IMR-90 (cell line): ENCODE data around the gene ANKRD22. TPM values are rescaled to one million over a fixed set of nuclear protein-coding genes. Genes with fewer than 3 reads are reported as not detected.

Experiments
- ATAC-seq: fragments of 200-7000 bp; cut with Tn5 transposase; 2 replicates; pipeline ENCODE4 v1.9.1; 2020; ENCODE audit warnings: low read depth, mild to moderate bottlenecking, moderate library complexity
- BruUV-seq: library from RNA; stranded (reverse); fragments of 400-500 nt; replicated peaks from 2 replicates; lab custom pipeline; 2021; lab: Mats Ljungman, UMichigan
- CTCF ChIA-PET: fragments of 300-600 bp; formaldehyde crosslinking; extraction: SDS; loops from one replicate; lab custom pipeline; 2021; ENCODE audit warnings: antibody characterized with exemption; lab: Yijun Ruan, JAX
- POLR2A ChIA-PET: fragments of 300-600 bp; sonication (Branson Sonifier 250); formaldehyde crosslinking; loops from one replicate; lab custom pipeline; 2022; ENCODE audit warnings: antibody characterized with exemption; ENCODE audit not compliant: unreplicated experiment; lab: Charles Lee
- DNase-seq: peaks from one replicate; pipeline ENCODE4 v3.0.0; 2013
- H2AFZ ChIP-seq: replicated peaks from 2 replicates; pipeline ENCODE3; 2013; ENCODE audit warnings: low read length, mild to moderate bottlenecking; ENCODE audit not compliant: poor library complexity
- H2AK5ac ChIP-seq: 2 replicates; pipeline ENCODE4 v1.6.1; 2013; ENCODE audit warnings: low read depth, low read length, inconsistent platforms
- H2AK9ac ChIP-seq: replicated peaks from 2 replicates; pipeline ENCODE3; 2013; ENCODE audit warnings: mild to moderate bottlenecking, low read depth, low read length, moderate library complexity; ENCODE audit not compliant: poor library complexity
- H2BK120ac ChIP-seq: 2 replicates; pipeline ENCODE4 v1.6.1; 2013; ENCODE audit warnings: low read depth, low read length, inconsistent platforms
- H2BK15ac ChIP-seq: 3 replicates; pipeline ENCODE4 v1.6.1; 2013; ENCODE audit warnings: low read depth, low read length, inconsistent platforms
- H2BK20ac ChIP-seq: 2 replicates; pipeline ENCODE4 v1.6.1; 2013; ENCODE audit warnings: low read depth, mild to moderate bottlenecking, inconsistent platforms, low read length, moderate library complexity
- H2BK5ac ChIP-seq: 2 replicates; pipeline ENCODE4 v1.6.1; 2013; ENCODE audit warnings: mild to moderate bottlenecking, low read depth, low read length, inconsistent platforms; ENCODE audit not compliant: poor library complexity, severe bottlenecking
- H3K14ac ChIP-seq: replicated peaks from 2 replicates; pipeline ENCODE4 v1.6.1; 2013; ENCODE audit warnings: low read depth, low read length, inconsistent platforms
- H3K18ac ChIP-seq: 2 replicates; pipeline ENCODE4 v1.6.1; 2013; ENCODE audit warnings: low read depth, low read length, control low read depth
- H3K23ac ChIP-seq: 2 replicates; pipeline ENCODE4 v1.6.1; 2013; ENCODE audit warnings: low read depth, low read length, inconsistent platforms
- H3K27ac ChIP-seq: 2 replicates; pipeline ENCODE4 v1.5.1; 2013; ENCODE audit warnings: mild to moderate bottlenecking, control low read depth, low read length; ENCODE audit not compliant: insufficient read depth
- H3K27me3 ChIP-seq: 2 replicates; pipeline ENCODE4 v1.6.1; 2013; ENCODE audit warnings: low read length; ENCODE audit not compliant: control insufficient read depth, insufficient read depth
- H3K36me3 ChIP-seq: 2 replicates; pipeline ENCODE4 v1.6.1; 2013; ENCODE audit warnings: low read length, mixed read lengths; ENCODE audit not compliant: control insufficient read depth, insufficient read depth
- H3K4ac ChIP-seq: 2 replicates; pipeline ENCODE4 v1.6.1; 2013; ENCODE audit warnings: low read depth, low read length, inconsistent platforms
- H3K4me1 ChIP-seq: 2 replicates; pipeline ENCODE4 v1.6.1; 2013; ENCODE audit warnings: low read length, mixed read lengths; ENCODE audit not compliant: control insufficient read depth, insufficient read depth
- H3K4me2 ChIP-seq: 2 replicates; pipeline ENCODE4 v1.6.1; 2013; ENCODE audit warnings: low read depth, mild to moderate bottlenecking, control low read depth, low read length, moderate library complexity
- H3K4me3 ChIP-seq: 2 replicates; pipeline ENCODE4 v1.5.1; 2013; ENCODE audit warnings: low read depth, mild to moderate bottlenecking, control low read depth, low read length, moderate library complexity; ENCODE audit not compliant: insufficient read depth
- H3K56ac ChIP-seq: 2 replicates; pipeline ENCODE4 v1.6.1; 2013; ENCODE audit warnings: low read length, inconsistent platforms; ENCODE audit not compliant: insufficient read depth; ENCODE audit errors: extremely low read depth
- H3K79me1 ChIP-seq, 2 experiments: 2 replicates each; pipeline ENCODE4 v1.6.1; 2013; ENCODE audit warnings: low read length in 2 of 2, inconsistent platforms in 1 of 2, low read depth in 1 of 2
- H3K9ac ChIP-seq: 2 replicates; pipeline ENCODE4 v1.6.1; 2013; ENCODE audit warnings: low read depth, low read length, control low read depth
- H3K9me1 ChIP-seq: 2 replicates; pipeline ENCODE4 v1.6.1; 2013; ENCODE audit warnings: low read length, inconsistent platforms; ENCODE audit not compliant: insufficient read depth
- H3K9me3 ChIP-seq: 2 replicates; pipeline ENCODE4 v1.6.1; 2013; ENCODE audit warnings: low read length; ENCODE audit not compliant: control insufficient read depth, insufficient read depth
- H4K20me1 ChIP-seq: 2 replicates; pipeline ENCODE4 v1.6.1; 2013; ENCODE audit warnings: low read length, inconsistent platforms; ENCODE audit not compliant: insufficient read depth
- H4K5ac ChIP-seq: 2 replicates; pipeline ENCODE4 v1.6.1; 2013; ENCODE audit warnings: mild to moderate bottlenecking, low read depth, low read length, control low read depth
- H4K8ac ChIP-seq, 2 experiments: 2 replicates each; pipeline ENCODE4 v1.6.1; 2013; ENCODE audit warnings: low read depth in 2 of 2, low read length in 2 of 2, control low read depth in 1 of 2, inconsistent platforms in 1 of 2
- H4K91ac ChIP-seq: 2 replicates; pipeline ENCODE4 v1.6.1; 2013; ENCODE audit warnings: low read depth, low read length, inconsistent platforms; ENCODE audit not compliant: insufficient read depth
- RAD21 ChIP-seq: IDR thresholded peaks from 2 replicates; pipeline ENCODE4 v1.6.1; 2012; ENCODE audit warnings: low read length, improper control_type of control experiment
- RCOR1 ChIP-seq: IDR thresholded peaks from 2 replicates; pipeline ENCODE4 v1.6.1; 2012; ENCODE audit warnings: mild to moderate bottlenecking, low read length, improper control_type of control experiment; ENCODE audit not compliant: insufficient replicate concordance
- dilution Hi-C: fragments of 300-500 bp; cut with HindIII; formaldehyde crosslinking; loops from one replicate; pipeline ENCODE4 v1.14.3; 2018; ENCODE audit warnings: low sequenced_read_pairs; ENCODE audit not compliant: unreplicated experiment
- in situ Hi-C: fragments of 300-500 bp; cut with MboI; formaldehyde crosslinking; loops from 3 replicates; pipeline ENCODE4 v1.14.3; 2019; ENCODE audit warnings: low sequenced_read_pairs, inconsistent platforms, mixed read lengths
- intact Hi-C: fragments of 100-400 bp; cut with micrococcal nuclease; formaldehyde crosslinking; loops from 2 replicates; pipeline ENCODE4 v1.10.0; 2022
- polyA plus RNA-seq, 3 experiments: library from polyadenylated mRNA; depleted of rRNA; stranded (reverse); fragments of >200 nt; gene quantifications; 2 replicates each; pipeline ENCODE4 v1.2.3, GENCODE V29; 2012; ENCODE audit warnings: low replicate concordance in 1 of 3
- total RNA-seq: library from RNA; depleted of rRNA; stranded (reverse); fragments of >200 nt; gene quantifications from 2 replicates; pipeline ENCODE4 v1.2.3, GENCODE V29; 2012

The ANKRD22 gene
- total and polyA plus RNA-seq, 2 of the 4 experiments (the other 2 are of a cell fraction): not detected

GRCh38 chr10:88888810-88889445 lies 37.3 kb upstream of the ANKRD22 start:
- H2AFZ ChIP-seq: no peak overlapping the region
- POLR2A ChIA-PET: interaction anchor here (0.7 kb wide), 1 partner anchor 10 kb away, joined by 3 read pairs; no protein-coding TSS in a partner anchor
- ATAC-seq (no peak), DNase-seq (no peak)
- H3K36me3 ChIP-seq: peaks cover 2% of the 10 kb centered on the region; the same call in 1 of the 2 replicates
- no peak overlapping the region for H3K23ac ChIP-seq
- H4K20me1 ChIP-seq: no peaks in the 10 kb centered on the region
- H3K4me2 ChIP-seq: no peak overlapping the region
- CTCF ChIA-PET: no interaction called here
- no peak overlapping the region for H3K4me3 ChIP-seq
- in situ Hi-C loops: no loop called here
- H3K9me1 ChIP-seq: peaks cover 22% of the 10 kb centered on the region
- intact Hi-C loops: no loop called here
- no TSS peak for BruUV-seq
- dilution Hi-C loops: no loop called here
- H3K14ac ChIP-seq: no peak overlapping the region
- H3K4me1 ChIP-seq: peaks cover 38% of the 10 kb centered on the region
- no peak overlapping the region for H3K18ac ChIP-seq
- H2AK9ac ChIP-seq: no peak overlapping the region
- H2BK5ac ChIP-seq: peak overlapping the region; percentile 94
- H2AK5ac ChIP-seq: no peak overlapping the region
- no peak overlapping the region; the same call in 2 of the 3 replicates for H2BK15ac ChIP-seq
- no peak overlapping the region for H2BK20ac ChIP-seq
- H4K8ac ChIP-seq: peak overlapping the region in 1 of 2 experiments; percentile 55; a peak in 1 of 4 replicates
- H3K9ac ChIP-seq: no peak overlapping the region
- TF ChIP-seq RCOR1 (no peak), RAD21 (no peak)
- H3K27me3 ChIP-seq: no peaks in the 10 kb centered on the region
- no peaks in the 10 kb centered on the region for H3K9me3 ChIP-seq
- peak overlapping the region; percentile 20; the same call in 1 of the 2 replicates for H3K4ac ChIP-seq
- peaks cover 13 to 59% of the 10 kb centered on the region in 2 experiments for H3K79me1 ChIP-seq
- H2BK120ac ChIP-seq: peak overlapping the region; percentile 30; the same call in 1 of the 2 replicates
- no peak overlapping the region for H4K91ac ChIP-seq
- no peak overlapping the region for H4K5ac ChIP-seq
- peak overlapping the region; percentile 18; the same call in 1 of the 2 replicates for H3K27ac ChIP-seq
- H3K56ac ChIP-seq: no peak overlapping the region
